GM19240 (cell line): ENCODE data around the gene MFSD2B.

ENCODE experiments used
- DNase-seq: peaks from one replicate; pipeline ENCODE4 v3.0.0; 2011; ENCODE audit warnings: low spot score; ENCODE audit not compliant: insufficient read length

MFSD2B gene

GRCh38 chr2:24050041-24050979 is 40.4 kb downstream of the MFSD2B start:
- no peak for DNase-seq

GRCh38 chr2:24051833-24052232 is 41.9 kb downstream of the MFSD2B start:
- DNase-seq: no peak

- no peak for DNase-seq
Measured at GRCh38 chr2:24052951-24053350, 43.1 kb downstream of the MFSD2B start.

- DNase-seq: no peak
Measured at GRCh38 chr2:24054366-24055010, 44.6 kb downstream of the MFSD2B start.

GRCh38 chr2:24055750-24056149 is 45.9 kb downstream of the MFSD2B start:
- no peak for DNase-seq

- DNase-seq: no peak
Measured at GRCh38 chr2:24058564-24059271, 48.8 kb downstream of the MFSD2B start.

- DNase-seq: no peak
Measured at GRCh38 chr2:24065341-24065740, 55.5 kb downstream of the MFSD2B start.

- no peak for DNase-seq
Measured at GRCh38 chr2:24072259-24072658, 62.4 kb downstream of the MFSD2B start.

- no peak for DNase-seq
Measured at GRCh38 chr2:24073816-24074215, 63.9 kb downstream of the MFSD2B start.

- no peak for DNase-seq
Measured at GRCh38 chr2:24075259-24075658, 65.4 kb downstream of the MFSD2B start.
